Activated T-cell treated with anti-CD3 and anti-CD28 coated beads, Interleukin-2, amount 50 U/mL, for 1 hour (primary cell): ENCODE measurements around the gene ATXN1.

Source experiments
- DNase-seq: peaks from one replicate; pipeline ENCODE4 v3.0.0-alpha.2; 2020

The ATXN1 gene

GRCh38 chr6:16742116-16742515 lies 19.1 kb downstream of the ATXN1 start:
- DNase-seq: no peak

- no peak for DNase-seq
Measured at GRCh38 chr6:16741112-16742016, 19.9 kb downstream of the ATXN1 start.

DNA sequence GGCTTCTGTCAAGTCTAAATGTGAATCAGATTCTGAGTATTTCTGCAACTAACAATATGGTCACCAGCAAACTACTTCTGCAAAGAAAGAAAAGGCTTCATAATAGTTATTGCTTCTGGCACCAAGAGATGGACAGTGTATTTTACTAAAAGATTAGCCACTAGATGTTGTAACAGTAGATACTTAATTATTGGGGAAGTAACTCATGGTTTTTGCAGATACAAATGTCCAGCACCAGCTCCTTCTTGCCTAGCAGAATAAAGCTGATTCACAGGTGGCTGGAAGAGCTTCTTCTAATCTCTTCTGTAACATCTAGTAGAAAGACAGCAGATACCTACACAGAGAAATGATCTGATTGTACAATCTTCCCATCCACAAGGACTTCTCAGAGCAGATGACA lies 21.2 kb downstream of the ATXN1 start:
- DNase-seq: no peak

- no peak for DNase-seq
Measured at GRCh38 chr6:16739329-16739801, 21.9 kb downstream of the ATXN1 start.

GRCh38 chr6:16737925-16738324 lies 23.3 kb downstream of the ATXN1 start:
- no peak for DNase-seq

DNA sequence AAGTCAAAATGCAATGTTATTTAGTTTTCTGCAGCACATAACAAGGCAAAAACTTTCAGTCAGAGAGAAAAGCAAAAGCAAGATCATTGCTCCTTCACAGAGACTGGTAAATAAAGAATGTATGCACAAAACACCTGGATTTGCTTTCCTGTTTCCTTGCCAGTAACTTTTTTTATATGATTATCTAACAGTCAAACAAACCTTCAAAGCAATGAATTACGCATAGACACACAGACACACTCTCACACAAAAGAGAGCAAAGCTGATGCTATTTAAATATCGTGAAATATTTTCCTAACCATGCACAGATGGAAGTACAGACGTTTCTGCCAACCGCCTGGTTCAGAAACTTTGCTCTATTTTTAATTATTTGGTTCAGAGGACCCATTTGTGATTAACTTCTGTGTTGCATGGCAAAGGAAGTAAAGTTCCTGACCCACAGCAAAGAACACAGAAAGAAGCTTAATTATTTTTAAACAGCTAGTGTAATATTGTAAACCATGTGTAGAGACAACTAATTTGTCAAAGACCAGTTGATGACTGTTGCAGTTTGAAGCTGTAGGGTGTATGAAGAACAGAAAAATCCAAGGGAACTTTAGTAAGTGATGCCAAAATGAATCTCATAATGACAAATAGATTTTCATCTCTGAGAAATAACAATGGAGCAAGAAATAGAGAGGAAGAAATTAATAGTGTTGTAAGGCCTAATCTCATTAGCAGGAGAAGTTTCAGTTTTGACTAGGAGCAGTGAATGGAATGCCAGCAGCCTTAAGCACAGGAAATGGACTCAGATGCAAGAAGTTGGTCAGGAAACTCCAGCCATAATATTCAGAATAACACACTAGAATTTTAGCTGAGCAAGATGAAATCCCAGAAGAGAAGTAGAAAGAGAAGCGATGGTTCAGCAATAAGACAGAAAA lies 24.1 kb downstream of the ATXN1 start:
- DNase-seq: no peak

DNA sequence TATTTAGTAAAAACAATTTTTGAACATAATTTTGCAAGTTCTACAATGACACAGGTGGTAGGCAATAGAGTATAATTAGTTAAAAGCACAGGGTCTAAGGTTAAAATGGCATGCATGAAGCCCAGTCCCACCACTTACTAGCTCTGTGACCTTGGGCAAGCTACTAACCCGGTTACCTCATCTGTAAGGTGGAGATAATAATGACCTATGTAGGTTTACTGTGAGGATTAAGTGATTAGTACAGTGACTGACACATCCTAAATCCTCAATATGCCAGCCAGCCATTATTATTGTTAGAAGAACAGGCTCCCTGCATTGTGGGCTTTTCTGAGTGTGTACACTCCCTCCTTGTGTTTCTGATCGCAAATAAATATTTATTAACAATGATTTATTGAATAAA lies 26.2 kb downstream of the ATXN1 start:
- no peak for DNase-seq

- DNase-seq: no peak
Measured at GRCh38 chr6:16733085-16733484, 28.2 kb downstream of the ATXN1 start.

GRCh38 chr6:16731478-16732051 lies 29.7 kb downstream of the ATXN1 start:
- no peak for DNase-seq

DNA sequence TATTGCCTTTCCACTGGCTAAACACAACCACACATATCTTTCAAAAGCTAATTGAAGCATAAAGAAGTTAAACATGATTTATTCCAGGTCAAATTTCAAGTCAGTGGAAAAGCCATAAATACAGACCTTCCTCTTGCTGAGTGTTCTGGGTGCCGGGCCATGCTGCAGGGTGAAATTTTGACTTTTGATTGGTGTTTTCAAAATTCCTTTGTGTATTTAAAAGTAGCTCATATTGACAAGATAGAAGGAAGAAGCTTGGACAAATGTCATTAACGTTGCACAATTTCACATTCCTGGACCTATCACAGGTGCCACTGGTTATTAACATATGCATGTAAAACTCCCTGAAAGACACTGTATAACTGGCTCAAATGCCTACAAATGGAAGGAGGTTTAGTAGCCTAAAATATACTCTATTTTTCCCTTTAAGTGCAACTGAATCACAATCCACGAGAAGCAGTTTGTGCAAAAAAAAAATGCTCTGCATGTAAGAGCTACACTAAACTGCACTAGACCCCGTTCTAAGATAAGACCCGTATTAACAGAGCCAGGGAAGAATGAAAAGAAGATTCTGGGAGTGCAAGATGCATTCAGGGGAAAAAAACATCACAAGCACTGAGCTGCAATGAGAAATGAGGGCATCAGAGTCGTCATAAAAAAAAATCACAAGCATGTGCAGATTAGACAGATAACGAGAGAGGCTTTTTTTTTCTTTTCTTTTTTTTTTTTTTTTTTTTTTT lies 30.4 kb downstream of the ATXN1 start:
- DNase-seq: no peak

DNA sequence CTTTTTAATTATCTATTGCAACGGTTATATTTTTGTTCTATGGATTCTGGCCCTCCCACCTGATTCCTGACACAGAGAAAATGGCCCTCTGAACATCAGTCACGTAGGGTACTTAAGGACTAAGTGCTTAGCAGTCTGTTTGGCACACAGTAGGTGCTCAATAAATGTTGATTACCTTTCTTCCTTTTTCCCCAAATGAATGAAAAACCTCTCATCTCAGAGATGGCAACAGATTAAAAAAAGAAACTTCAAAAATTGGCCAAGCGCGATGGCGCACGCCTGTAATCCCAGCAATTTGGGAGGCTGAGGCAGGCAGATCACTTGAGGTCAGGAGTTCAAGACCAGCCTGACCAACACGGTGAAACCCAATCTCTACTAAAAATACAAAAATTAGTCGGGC lies 31.5 kb downstream of the ATXN1 start:
- no peak for DNase-seq

DNA sequence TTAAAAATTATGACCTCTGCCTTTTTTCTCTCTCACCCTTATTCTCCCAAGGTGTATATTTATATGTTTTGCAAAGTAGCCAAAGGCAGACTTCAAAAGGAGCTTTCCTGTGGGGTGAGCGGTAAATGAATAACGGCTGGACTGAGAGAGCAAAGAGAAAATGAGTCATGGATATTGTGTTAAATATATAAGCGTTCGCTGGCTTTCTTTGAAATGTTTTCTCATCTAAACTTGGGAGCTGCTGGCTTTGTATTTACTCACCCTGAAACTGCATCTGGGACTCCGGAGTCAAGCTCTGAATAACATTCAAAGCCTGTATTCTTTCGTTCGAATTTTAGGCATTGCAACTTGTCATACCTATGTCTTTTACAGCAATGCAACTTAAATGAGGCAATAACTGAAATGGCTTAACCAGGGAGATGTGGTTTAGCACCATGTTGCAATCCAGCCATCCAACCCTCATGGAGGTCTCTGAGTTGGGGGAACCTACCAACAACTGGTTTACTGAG lies 32.0 kb downstream of the ATXN1 start:
- no peak for DNase-seq

- no peak for DNase-seq
Measured at GRCh38 chr6:16728513-16729182, 32.6 kb downstream of the ATXN1 start.

DNA sequence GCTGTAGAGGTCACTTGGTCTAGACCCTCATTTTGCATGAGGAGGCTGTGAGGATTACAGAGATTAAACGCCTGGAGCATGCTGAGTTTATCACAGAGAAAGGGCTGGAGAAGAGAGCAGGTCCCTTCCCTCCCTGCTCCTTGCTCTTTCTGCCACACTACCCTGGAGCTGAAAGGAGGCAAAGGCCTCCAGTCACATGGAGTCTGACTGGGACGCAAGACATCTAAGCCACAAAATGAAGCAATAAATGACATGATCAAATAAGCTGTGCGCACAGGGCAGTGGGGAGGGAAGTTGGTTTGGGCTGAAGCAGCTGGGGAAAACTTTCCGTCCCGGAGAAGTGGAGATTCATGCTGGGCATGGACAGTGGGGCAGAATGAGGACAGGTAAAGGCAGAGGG lies 33.3 kb downstream of the ATXN1 start:
- no peak for DNase-seq

DNA sequence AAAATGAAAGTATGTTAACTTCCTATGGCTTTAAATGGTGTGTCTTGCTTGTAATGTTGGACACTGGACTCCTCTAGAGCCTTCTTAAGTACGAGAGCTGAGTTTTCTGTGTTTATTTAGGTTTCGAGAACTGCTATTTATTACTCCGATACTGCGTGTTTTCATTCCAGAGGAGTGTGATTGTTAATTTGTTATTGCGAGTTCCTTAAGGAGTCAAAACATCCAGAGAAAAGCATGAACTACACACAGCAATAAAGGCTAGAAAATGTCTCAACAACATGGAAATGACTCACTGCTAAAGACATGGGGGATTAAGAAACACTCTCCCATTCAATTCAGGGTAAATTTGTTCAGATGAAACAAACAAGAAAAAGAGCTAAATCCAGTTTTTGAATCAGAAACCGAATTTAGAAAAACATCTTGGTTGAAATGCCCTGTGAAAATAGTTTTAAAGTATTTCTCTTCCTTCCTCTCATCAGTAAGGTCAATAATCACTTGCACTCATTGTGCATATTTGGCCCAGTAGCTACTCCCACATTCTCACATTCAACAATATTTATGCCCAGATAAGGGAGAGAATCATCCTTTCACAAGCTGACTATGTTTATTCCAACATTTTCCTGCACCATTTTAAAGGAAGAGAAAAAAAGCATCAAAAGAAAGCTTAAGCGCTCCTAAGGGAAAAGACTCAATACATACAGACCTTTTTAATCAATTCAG lies 36.0 kb downstream of the ATXN1 start:
- no peak for DNase-seq

DNA sequence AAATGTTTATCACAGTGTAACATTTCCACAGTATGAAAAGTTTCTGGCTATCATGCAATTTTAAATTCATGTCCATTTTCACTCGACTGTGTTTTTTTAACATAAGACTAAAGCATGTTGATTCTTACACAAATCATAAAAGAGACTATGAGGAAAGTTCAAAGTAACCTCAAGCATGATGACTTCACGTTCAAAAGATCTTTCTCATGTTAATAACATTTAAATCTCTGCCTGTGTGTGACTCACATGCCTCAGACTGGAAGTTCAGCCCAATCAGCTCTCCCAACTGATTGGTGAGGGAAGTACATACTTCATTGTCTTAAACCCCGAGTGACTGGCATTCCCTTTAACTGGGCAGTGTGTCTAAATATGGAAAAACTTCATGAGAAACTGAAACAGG lies 37.4 kb downstream of the ATXN1 start:
- no peak for DNase-seq

GRCh38 chr6:16723402-16723801 lies 37.9 kb downstream of the ATXN1 start:
- DNase-seq: no peak

- no peak for DNase-seq
Measured at GRCh38 chr6:16722630-16723029, 38.6 kb downstream of the ATXN1 start.

DNA sequence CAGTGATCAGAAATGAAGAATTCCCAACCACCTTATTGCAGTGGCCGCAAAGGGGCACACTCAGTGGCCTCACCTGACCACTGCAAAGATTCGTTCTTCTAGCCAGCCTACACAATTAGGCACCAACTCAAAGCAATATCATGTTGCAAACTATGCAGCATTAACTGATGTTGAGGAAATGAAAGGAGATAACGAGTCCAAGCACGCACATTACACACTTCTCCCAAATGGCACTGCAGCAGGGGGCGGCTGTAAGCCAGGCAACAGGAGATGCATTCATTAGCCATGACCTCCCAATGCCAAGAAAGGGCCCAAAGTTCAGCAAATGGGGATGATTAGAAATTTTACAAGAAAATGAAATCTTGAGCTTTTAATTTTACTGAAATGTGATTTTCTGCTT lies 39.3 kb downstream of the ATXN1 start:
- no peak for DNase-seq

DNA sequence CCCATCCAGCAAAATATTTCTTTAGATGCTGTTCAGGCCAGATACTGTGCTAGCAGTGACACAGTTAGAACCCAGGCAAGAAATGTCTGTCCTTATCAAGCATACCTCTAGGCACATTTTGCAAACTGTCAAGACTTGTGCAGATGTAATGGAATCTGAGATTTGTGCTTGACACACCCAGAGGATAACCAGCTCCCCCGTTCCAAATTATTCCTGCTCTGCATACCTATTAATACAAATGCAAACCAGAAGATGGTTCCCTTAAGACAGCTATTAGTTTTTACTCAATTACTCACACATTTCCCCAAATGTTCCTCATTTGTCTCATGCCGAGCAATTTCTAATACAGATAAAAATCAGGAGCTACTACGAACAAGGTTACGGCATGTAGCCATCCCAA lies 40.4 kb downstream of the ATXN1 start:
- DNase-seq: no peak

- DNase-seq: no peak
Measured at GRCh38 chr6:16719488-16719887, 41.8 kb downstream of the ATXN1 start.
